ENCODE data around the gene GLTPD2. TPM values are rescaled to one million over a fixed set of nuclear protein-coding genes. Genes with fewer than 3 reads are reported as not detected.

GLTPD2 gene
- total RNA-seq, 1 experiment from 2014 or later: 0.71 TPM

DNA sequence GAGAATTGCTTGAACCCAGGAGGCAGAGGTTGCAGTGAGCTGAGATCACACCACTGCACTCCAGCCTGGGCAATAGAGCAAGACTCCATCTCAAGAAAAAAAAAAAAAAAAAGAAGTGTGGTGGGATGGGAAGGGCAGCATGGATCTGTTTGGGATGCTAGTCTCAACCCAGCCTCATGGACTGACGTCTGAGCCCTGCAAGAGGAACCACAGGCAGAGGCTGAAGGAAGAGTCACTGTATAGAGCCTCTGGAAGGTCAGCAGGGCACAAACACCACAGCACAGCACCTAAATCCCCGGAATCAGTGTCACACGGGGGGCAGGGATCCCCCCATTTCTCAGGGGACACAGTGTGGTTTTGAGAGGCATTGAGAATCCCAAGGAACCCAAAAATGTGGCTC is 38.2 kb upstream of the GLTPD2 start:
- intact Hi-C loops (cut with micrococcal nuclease; ENCODE audit: unreplicated experiment): no loop called here

DNA sequence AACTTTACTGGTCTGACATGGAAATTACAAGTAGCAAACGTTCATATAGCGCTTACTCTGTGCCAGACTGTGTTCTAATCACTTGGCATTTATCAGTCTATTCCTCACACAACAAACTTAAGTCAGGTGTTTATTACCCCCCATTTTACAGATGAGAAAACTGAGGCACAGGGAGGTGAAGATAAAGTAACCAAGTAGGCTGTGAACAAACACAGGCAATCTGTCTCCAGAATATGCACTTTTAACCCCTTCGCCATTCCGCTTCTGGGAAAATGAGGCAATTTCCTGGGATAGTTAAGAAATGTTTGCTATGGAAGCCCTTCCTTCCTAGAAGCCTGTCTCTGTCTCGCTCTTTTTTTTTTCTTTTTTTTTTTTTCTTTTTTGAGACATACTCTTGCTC is 36.8 kb upstream of the GLTPD2 start:
- BruUV-seq (replicated peaks): no TSS peak
- H3K27ac Mint-ChIP-seq (ENCODE audit: unreplicated experiment): no peak overlapping the region
- DNase-seq: no peak
- intact Hi-C loops (cut with micrococcal nuclease; ENCODE audit: unreplicated experiment): no loop called here
- H3K9me3 Mint-ChIP-seq (ENCODE audit: low read depth, unreplicated experiment): no peaks in the 10 kb centered on the region
- CTCF ChIA-PET: no interaction called here
- peaks cover 52% of the 10 kb centered on the region for H3K27me3 Mint-ChIP-seq (ENCODE audit: unreplicated experiment)
- TF ChIP-seq, protein P1, sequence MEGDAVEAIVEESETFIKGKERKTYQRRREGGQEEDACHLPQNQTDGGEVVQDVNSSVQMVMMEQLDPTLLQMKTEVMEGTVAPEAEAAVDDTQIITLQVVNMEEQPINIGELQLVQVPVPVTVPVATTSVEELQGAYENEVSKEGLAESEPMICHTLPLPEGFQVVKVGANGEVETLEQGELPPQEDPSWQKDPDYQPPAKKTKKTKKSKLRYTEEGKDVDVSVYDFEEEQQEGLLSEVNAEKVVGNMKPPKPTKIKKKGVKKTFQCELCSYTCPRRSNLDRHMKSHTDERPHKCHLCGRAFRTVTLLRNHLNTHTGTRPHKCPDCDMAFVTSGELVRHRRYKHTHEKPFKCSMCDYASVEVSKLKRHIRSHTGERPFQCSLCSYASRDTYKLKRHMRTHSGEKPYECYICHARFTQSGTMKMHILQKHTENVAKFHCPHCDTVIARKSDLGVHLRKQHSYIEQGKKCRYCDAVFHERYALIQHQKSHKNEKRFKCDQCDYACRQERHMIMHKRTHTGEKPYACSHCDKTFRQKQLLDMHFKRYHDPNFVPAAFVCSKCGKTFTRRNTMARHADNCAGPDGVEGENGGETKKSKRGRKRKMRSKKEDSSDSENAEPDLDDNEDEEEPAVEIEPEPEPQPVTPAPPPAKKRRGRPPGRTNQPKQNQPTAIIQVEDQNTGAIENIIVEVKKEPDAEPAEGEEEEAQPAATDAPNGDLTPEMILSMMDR (IDR thresholded peaks at IDR 0.05; ENCODE audit: unreplicated experiment): no peak
- no peaks in the 10 kb centered on the region for H3K4me1 Mint-ChIP-seq (ENCODE audit: low read depth, unreplicated experiment)
- H3K4me3 Mint-ChIP-seq (ENCODE audit: low read depth, unreplicated experiment): no peak overlapping the region
- H3K36me3 Mint-ChIP-seq (ENCODE audit: insufficient read depth, unreplicated experiment): no peaks in the 10 kb centered on the region

More for the DNA sequence above, 38.2 kb upstream of the GLTPD2 start:
- CTCF ChIA-PET: interaction anchor here (0.7 kb wide), 1 partner anchor 97 kb away, joined by 4 read pairs; no protein-coding TSS in a partner anchor
- BruUV-seq (replicated peaks): no TSS peak
- Mint-ChIP-seq H3K27ac (ENCODE audit: unreplicated experiment) (no peak overlapping the region), H3K9me3 (ENCODE audit: low read depth, unreplicated experiment) (no peaks in the 10 kb centered on the region), H3K36me3 (ENCODE audit: insufficient read depth, unreplicated experiment) (no peaks in the 10 kb centered on the region), H3K4me3 (ENCODE audit: low read depth, unreplicated experiment) (no peak overlapping the region), H3K27me3 (ENCODE audit: unreplicated experiment) (peaks cover 49% of the 10 kb centered on the region), H3K4me1 (ENCODE audit: low read depth, unreplicated experiment) (no peaks in the 10 kb centered on the region)
- no peak for DNase-seq
- TF ChIP-seq, protein P1 (IDR thresholded peaks at IDR 0.05; ENCODE audit: unreplicated experiment): no peak

DNA sequence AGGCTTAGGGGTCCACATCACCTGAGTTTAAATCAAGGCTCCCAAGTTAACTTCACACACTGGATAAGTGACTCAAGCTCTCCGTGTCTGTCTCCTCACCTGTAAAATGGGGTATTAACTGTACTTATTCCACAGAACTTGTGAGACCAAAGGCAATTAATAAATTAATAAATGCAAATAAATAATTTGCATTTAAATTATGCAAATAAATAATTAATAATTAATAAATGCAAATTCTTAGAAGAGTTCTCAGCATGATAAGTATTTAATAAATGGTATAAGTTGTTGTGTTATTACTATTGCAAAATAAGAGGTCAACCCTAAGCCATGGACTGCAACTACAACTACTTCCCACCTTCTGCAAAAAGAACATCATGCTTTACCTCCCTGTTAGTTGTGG is 35.4 kb upstream of the GLTPD2 start:
- TF ChIP-seq, protein P1 (IDR thresholded peaks at IDR 0.05; ENCODE audit: unreplicated experiment): no peak
- H3K9me3 Mint-ChIP-seq (ENCODE audit: low read depth, unreplicated experiment): no peaks in the 10 kb centered on the region
- H3K27ac Mint-ChIP-seq (ENCODE audit: unreplicated experiment): no peak overlapping the region
- H3K4me1 Mint-ChIP-seq (ENCODE audit: low read depth, unreplicated experiment): no peaks in the 10 kb centered on the region
- BruUV-seq (replicated peaks): no TSS peak
- intact Hi-C loops (cut with micrococcal nuclease; ENCODE audit: unreplicated experiment): no loop called here
- no peaks in the 10 kb centered on the region for H3K36me3 Mint-ChIP-seq (ENCODE audit: insufficient read depth, unreplicated experiment)
- DNase-seq: no peak
- no peak overlapping the region for H3K4me3 Mint-ChIP-seq (ENCODE audit: low read depth, unreplicated experiment)
- CTCF ChIA-PET: interaction anchor here (0.6 kb wide), 1 partner anchor 48 kb away, joined by 4 read pairs; no protein-coding TSS in a partner anchor
- peaks cover 56% of the 10 kb centered on the region for H3K27me3 Mint-ChIP-seq (ENCODE audit: unreplicated experiment)

DNA sequence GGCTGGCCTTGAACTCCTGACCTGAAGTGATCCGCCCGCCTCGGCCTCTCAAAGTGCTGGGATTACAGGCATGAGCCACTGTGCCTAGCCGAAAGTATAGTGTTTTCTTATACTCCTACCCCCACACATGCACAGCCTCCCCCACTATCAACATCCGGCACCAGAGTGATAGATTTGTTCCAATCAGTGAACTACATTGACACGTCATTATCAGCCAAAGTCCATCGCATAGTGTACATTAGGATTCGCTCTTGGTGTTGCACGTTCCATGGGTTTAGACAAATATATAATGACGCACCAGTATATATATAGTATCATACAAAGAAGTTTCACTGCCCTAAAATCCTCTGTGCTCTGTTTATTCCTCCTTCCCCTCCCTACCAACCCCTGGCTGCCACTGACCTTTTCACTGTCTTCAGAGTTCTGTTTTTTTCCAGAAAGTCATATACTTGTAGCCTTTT is 29.0 kb upstream of the GLTPD2 start:
- DNase-seq: no peak
- H3K9me3 Mint-ChIP-seq (ENCODE audit: low read depth, unreplicated experiment): no peaks in the 10 kb centered on the region
- no peaks in the 10 kb centered on the region for H3K36me3 Mint-ChIP-seq (ENCODE audit: insufficient read depth, unreplicated experiment)
- H3K4me3 Mint-ChIP-seq (ENCODE audit: low read depth, unreplicated experiment): no peak overlapping the region
- CTCF ChIA-PET: interaction anchor here (0.7 kb wide), 1 partner anchor 118 kb away, joined by 3 read pairs; no protein-coding TSS in a partner anchor
- TF ChIP-seq, protein P1 (IDR thresholded peaks at IDR 0.05; ENCODE audit: unreplicated experiment): no peak
- H3K27ac Mint-ChIP-seq (ENCODE audit: unreplicated experiment): no peak overlapping the region
- H3K4me1 Mint-ChIP-seq (ENCODE audit: low read depth, unreplicated experiment): no peaks in the 10 kb centered on the region
- peaks cover 31% of the 10 kb centered on the region for H3K27me3 Mint-ChIP-seq (ENCODE audit: unreplicated experiment)
- no TSS peak for BruUV-seq (replicated peaks)
- intact Hi-C loops (cut with micrococcal nuclease; ENCODE audit: unreplicated experiment): no loop called here

All from Calu3 (cell line).